Nucleus accumbens (tissue), 56 donors: Measurements from ENCODE around the gene CEP128.

Source experiments
- DNase-seq, 56 donors: peaks; one replicate each; lab custom pipeline; 2025; lab: John Stamatoyannopoulos, UW

Gene CEP128

DNA sequence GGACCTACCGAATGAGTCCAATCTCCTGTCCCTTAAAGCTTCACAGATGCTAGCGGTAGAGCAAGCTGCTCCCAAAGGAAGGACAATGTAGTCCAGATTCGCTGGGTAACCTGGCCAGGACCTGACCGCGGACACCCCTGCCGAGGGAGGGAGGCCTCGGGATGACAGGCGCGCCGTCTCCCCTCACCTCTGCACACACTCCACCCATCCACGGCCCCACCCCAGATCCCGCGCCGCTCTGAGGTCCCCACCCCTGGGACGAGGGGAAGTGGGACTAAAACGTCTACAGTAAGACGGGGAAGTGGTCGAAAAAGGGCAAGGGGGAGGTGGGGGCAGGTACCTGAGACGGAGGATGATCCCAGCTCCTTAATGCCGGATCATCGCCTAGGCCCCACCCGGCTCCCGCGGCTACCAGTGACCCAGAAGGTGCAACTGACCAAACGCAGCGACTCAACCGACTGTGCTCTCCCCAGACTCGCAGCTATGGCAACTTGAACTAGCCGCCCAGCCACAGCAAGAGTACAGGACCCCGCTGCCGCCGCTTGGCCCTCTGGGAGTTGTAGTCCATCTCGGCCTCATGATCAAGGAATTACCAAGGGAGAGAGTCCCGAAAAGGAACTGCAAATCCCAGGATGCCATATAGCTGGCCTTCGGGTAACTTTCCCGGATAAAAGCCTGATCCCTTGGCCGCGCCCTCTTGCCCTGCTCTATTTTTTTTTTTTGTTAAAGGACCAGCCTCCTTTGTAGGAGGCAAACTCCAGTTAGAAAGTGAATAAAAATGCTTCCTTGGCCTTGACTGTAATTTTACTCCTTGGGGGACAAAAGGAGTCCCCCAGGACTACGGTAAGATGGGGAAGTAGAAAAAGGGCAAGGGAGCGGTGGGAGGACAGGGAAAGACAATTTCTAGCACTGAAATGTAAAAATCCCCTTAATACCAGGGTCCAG is at the start of gene CEP128:
Gene CEP128 (minus strand): TSS at position 498 of the 945 bp plus-strand sequence.
- DNase-seq = peak; percentile 64 to 97 (median 92)

DNA sequence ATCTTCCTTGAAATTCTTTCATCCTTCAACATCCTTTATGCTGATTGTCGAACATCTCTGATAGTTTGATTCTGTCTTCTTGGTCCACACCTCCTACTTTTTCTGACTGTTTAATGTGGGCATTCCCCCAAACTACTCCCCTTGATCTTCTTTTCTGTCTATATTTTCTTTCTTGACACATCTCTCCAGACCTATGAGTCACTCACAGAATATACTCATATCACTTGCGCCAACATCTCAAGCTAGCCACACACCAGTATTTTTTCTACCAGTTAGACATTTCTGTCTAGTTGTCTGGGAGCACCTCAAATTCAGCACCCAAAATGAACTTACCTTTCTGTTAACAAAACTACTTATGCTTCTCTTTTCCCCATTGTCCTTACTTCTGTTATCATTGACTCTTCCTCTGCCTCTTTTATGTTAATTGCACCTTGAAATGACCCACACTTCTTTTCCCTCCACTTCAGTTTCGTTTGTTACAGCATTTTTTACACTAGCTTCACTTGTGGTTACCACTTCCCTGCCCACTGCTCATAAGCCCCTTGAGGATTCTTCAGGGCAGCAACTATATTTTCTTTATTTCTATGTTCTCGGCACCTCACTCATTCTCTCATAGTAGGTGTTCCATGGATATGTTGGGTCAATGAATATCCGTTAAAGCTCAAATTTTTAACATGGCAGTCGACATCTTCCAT is 47.3 kb upstream of the CEP128 start:
- no peak for DNase-seq

DNA sequence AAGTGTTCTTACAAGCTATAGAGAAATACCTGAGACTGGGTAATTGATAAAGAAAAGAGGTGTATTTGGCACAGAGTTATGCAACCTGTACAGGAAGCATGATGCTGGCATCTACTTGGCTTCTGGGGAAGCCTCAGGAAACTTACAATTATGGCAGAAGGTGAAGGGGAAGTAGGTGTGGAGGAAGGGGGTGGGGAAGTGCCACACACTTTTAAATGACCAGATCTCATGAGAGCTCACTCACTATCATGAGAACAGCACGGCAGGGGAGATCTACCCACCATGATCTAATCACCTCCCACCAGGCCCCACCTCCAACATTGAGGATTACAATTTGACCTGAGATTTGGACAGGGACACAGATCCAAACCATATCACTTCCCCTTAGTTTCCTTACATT is 46.7 kb upstream of the CEP128 start:
- DNase-seq = no peak

DNA sequence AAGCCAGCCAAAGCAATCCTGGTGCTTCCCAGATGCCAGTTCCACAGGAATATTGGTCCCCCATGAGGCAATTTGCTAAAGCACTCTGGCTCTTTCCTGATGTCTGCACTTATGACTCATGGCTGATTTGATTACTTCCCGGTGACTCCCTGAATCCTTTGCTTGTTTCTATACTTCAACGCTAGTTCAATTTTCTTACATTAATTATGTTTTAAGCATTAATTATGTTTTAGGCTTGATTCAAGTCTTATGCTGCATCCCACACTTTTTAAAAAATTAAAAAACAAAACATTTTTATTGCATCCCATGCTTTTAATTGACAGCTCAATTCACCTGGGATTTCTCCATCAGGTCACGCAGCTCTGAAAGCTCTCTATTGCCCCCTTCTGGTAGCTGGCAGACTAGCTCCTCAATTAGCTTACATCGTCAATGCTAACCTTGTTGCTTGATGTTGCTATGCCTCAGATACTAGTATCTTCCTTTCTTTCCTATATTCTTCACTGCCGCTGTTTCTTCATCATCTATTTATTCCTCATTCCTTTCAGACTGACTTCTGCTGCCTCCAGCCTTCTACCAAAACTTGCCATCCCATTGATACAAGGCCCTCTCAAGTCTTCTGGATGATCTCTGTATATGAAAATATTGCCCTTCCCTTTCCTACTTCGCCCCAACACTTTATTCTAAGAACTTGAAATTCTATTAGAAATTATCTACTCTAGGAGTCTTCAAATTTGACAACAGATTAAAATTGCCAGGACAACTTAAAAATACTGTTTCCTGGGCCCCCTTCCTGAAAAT is 45.9 kb upstream of the CEP128 start:
- DNase-seq = peak in 43 of 56 donors; percentile 0 to 82 (median 34)

DNA sequence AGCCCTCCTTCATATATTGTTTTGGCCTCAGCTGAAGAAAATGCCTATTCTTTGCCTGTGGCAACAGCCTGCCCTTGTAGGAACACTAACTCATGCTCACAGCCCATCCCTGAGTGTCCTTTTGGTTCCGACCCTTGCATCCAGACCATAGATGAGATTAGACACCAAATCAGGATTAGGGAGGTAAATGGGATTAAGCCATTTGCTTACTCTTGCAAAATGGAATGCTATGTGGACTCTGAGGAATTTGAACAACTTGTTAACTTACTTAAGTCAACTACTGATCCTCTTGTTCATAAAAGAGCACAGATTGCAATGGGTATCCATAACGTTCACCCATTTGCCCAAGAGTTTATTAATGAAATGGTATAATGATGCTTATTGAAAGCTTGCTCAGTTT is 41.2 kb upstream of the CEP128 start:
- DNase-seq = no peak

DNA sequence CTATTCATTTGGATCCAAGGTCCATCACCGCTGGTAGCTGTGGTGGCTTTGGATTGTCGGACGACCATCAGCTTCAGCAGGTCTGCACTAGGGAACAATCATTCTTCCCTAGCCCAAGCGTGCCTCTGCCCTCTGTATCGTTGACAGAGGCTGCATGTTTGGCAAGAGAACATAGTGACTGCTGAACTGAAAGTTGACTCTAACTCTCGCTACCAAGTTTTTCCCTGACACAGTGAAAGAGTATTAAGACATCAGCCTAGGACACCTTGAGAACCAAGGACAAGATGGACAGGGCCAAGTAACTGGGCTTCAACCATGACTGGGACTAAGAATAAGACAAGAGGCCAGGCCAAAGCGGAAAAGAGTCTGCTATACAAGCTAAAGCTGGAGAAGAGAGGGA is 40.1 kb upstream of the CEP128 start:
- no peak for DNase-seq

DNA sequence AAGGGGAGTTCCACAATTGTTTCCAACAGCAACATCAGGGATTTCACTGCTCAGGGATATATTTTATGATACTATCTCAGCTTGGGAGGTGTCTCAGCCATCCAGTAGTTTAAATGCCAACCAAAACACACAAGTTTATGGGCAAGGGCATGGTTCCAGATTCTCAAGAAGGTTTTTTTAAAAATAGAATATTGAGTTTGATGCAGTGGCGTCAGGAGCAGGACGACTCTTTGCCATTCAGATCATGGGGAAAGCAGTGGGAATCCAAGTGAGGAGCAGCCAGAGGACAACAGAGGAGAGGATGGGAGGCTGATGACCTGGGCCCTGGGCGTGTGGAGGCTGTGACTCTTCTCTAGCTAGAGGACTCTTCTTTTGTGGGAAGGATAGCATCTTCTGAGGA is 39.6 kb upstream of the CEP128 start:
- DNase-seq = no peak

DNA sequence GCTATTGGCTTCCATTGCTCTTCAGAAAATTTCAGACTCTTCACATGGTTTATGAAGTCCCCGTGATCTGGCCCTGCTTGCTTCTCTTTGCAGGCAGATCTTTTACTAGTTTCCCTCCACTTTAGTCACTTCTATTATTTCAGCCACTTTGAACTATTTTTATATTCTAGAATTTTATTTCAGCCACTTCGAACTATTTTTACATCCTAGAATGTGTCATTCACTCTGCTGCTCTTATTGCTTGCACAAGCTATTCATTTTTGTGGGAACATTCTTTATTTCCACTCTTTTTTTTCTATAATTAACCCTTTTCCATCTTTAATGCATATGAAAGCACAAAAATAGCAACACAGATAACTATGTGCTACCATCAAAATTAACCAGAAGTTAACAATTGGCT is 38.4 kb upstream of the CEP128 start:
- DNase-seq = peak in 1 of 56 donors; percentile 4

DNA sequence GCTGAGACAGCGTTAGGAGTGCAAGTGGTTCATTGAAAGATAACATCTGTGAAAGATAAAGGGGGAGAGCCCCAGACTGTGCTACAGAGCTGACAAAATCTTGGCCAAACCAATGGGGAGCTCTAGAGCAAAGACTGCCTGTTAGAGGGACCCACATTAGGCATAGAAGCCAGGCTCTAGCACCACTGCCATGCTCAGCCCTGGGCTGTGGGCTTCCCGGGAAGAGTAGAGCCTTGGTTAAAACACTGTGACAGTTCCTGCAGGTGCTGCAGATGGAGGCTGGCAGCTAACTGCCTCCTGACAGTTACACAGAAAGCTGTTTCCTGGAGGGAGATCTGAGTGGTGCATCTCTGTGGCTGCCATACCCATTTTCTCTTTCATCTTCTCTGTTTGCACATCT is 36.9 kb upstream of the CEP128 start:
- DNase-seq = no peak

DNA sequence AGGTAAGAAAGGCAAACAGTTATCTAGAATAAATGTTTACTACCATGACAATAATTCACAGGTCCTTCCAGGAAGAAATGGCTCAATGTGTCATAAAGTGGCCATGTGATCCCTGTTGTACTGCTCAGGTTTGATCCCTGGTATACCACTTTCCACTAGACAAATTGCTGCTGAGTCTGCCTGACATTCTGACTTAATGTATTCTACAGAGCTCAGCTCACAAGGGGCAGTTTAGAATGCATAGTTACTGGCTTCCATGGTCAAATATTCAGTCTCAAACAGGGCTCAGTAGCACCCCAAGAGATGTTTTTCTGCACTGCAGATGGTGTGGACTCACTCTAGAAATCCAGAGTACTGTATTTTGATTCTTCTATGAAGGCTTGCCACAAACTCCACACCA is 35.7 kb upstream of the CEP128 start:
- DNase-seq = no peak

DNA sequence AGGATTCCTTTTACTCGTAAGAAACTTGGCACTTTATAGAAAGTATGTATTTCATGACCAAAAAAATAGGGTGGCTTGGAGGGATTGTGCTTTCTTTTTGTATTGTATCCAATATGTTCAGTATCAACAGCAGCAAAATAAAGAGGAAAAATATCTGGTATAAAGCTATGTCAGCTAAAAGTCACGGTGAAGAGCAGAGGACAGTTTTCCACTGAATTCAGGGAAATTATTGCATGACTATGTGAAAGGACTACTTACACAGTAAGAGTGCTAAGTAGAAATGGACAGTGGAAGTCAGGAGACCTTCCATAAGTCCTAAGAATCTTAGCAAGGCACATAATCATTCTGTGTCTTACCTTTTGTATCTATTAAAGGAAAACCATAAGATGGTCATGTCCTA is 33.1 kb upstream of the CEP128 start:
- no peak for DNase-seq

DNA sequence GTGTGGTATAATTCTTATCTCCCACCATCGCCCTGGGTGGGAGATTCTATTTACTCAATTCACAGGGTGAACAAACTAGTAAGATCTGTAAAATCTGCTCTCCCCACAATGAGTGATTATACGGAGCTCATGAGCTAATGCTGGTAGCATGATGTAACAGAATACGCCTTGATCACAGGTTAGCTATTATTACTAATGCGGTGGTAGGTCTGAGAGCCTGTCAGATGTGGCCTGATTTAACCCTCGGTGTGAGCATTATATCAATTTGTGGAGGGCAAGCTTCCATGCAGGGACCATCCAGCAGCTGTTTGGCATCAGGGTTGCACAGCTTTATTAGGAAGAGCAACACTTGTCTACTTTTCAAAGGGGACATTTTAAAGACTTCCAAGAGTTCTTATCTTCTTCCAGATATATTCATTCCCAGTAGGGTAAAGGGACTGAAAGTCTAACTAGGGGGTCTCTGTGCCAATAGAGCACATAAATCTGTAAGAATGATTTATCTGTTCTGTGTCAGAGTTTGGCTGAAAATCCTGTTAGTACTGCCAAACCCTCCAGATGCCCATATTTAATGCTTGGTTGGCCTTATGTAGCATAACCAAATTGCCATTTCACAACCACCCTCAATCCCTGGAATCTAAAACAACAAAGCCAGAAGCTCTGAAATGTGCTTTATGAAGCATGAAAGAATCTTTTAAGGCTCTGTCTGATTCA is 32.5 kb upstream of the CEP128 start:
- no peak for DNase-seq

DNA sequence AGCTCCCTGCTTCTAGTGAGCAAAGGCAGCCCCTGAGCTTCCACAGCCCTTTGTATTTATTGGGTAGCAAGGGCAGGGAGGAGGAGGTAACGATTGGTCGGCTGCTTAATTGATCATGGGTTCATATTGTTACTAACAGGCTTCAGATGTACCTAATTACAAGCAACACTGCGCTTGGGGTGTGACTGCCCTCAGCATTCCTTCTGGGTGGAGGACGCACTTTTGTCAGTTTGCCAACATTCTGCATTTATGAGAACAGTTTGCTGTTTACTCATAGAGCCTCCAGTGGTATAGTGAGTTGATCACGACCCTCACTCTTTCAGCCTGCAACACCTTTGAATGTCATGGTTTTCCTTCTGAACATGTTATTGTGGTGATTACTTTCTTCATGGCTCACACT is 23.5 kb upstream of the CEP128 start:
- no peak for DNase-seq

DNA sequence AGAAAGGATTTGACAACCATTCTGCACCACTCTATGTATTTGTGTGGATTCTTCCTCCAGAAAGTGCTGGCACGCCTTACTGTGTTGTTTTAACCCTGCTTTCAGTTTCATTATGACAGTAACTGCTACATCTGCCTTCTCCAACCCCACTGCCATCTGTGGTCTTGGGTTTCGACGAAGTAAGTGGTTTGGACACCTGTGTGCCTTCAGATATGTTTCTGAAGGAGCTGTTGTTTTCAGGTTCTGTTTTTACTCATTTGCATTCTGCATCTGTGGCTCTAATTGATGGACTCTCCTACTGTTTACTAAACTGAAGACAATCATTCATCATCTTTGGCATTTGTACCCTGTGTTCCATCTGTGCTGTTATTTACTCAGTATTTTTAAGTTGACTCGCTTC is 18.0 kb upstream of the CEP128 start:
- DNase-seq = no peak

DNA sequence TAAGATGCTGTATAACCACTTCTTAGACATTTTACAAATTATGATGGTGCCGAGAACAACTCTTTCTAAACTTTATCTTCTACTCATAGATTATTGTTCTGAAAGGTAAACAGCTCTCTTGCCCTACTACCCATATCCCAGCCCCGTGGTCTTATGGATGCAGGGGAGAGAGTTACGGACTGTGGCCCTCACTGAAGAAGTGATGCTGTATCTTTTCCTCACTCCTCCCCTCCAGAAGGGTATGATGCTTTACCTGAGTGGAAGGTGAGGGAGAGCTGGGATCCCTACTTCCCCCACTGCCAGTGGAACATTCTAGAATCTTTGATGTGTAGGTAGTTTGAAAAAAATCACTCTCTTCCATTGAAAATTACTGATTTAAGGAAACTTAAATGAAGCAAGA is 17.4 kb upstream of the CEP128 start:
- no peak for DNase-seq

DNA sequence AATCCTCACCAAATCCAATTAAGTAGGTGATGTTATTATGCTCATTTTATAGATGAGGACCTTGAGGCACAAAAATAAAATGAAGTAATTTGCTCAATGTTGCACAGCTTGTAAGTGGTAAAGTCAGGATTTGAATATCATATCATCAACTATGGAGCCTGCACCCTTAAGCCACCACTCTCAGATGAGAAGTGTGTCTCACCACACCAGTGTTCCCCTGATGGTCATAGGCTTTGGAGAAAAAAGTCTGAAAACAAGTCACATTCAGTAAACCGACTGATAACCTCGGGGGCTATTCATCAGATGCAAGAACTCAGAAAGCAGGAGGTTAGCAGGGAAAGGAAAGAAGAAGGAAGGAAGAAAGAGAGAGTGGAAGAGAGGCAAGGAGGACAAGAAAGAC is 16.7 kb upstream of the CEP128 start:
- no peak for DNase-seq

DNA sequence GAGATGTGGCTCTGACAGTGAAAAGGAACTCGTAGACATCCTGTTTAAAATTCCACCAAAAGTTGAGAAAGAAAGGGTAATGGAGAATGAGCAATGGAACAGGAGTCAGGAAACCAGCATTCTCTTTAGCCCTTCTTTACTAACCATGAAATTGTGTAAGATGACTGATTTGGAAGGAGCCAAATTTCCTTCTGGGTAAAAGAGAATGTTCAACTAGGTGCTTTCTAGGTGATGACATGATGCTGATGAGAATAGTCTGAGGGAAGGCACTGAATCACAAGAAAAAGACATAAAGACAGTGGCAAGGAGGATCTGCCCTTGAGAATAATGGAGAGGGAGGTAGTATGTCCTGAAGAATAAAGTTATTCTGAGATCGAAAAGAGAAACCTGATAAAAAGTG is 16.1 kb upstream of the CEP128 start:
- no peak for DNase-seq

DNA sequence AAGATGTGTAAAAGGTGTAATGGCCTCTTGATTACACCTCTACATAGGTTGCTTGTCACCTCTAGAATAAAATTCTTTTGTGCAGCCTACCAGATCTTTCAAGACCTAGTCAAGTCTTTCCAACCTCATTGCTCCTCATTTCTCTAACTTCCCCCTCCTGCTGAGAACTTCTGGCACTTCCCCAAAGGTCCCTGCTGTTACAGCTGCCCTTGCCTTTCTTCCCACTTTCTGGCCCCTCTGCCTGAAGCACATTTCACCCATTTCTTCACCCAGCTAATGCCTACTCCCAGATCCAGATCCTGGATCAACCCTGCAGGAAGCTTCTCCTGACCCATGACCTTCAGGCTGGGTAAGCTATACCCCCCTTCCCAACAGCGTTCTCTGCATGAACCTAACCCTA is 15.4 kb upstream of the CEP128 start:
- DNase-seq = no peak

DNA sequence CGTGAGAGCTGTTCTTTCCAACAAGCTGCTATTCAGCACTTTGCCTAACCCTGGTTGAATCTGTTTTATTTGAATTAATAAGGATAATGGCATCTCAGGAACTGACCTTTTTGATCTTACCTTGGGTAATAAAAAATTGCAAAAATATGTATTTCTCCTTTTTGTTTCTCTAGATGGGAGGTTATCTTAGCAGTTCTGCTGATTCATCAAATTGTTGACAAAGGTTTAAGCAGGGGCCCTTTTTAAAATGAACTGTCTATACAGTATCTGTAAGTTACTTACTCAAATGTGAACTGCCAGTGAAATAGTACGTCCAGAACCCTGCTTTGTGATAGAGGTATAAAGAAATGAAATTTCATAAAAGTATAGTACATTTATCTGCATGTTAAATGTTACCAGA is 14.6 kb upstream of the CEP128 start:
- no peak for DNase-seq

DNA sequence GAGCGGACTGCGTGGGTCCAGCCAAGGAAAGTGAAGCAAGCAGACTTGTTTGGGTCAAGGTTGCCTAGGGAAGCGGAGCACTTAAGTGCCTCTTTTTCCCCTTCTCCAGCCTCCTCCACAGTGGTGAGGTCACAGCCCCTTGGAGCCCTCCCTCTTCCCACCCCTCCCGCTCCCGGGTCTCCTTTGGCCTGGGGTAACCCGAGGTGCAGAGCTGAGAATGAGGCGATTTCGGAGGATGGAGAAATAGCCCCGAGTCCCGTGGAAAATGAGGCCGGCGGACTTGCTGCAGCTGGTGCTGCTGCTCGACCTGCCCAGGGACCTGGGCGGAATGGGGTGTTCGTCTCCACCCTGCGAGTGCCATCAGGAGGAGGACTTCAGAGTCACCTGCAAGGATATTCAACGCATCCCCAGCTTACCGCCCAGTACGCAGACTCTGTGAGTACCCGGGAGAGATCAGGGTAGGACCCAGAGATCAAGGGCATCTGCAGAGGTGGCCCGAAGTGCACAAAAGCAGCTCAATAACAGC is 13.9 kb upstream of the CEP128 start, which contains the start of gene TSHR:
Gene TSHR (plus strand): TSS at position 206 of the 526 bp plus-strand sequence. CDS start 60 bp downstream, at position 266.
- peak in 4 of 56 donors; percentile 2 to 12 (median 6) for DNase-seq
